ENCODE measurements around the gene PSMB5.
"Not testable (repeated sequence)": the region's sequence is repeated elsewhere in the genome, so short reads cannot be mapped to it uniquely, and the experiment has no call there.

Gene PSMB5

DNA sequence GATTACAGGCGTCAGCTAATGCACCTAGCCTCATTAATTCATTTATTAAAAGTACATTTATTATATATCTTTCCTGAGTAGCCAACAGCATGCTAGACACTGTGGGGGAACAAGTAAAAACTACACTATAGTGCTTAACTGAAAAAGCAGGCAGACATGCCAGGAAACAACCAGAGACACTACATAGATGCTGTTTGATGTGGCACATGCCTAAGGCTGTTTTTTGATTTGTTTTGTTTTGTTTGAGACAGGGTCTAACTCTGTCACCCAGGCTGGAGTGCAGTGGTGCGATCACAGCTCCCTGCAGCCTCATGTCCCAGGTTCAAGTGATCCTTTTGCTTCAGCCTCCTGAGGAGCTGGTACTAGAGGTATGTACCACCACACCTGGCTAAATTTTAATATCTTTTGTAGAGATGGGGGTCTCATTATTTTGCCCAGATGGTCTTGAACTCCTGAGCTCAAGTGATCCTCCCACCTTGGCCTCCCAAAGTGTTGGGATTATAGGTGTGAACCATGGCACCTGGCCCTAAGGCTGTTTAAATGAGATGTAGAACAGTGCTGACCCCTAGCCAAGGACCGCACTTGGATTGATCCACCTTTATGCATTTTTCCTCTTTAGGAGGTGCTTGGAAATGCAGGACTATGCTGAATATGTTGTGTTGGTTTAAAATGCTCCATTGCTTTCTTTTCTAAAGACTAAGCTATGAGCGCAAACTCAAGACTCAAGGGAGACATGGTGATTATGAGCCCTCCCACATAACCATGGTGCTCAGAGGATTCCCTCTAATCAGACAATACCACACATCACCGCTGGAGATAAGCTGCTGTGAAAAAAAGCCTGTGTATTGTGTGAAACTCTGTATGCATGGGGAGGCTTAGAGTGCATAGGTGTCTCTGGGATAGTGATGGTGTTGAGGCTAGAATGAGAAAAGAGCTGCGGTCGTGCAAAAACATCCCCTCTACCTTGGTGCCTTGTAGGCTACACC lies 14.3 kb downstream of the PSMB5 start:
- no CpG with 5 or more reads among the region's 7 CpGs for WGBS (ENCODE audit: extremely low coverage, insufficient coverage, low lambda C conversion rate)
- peak; percentile 86 for DNase-seq
- no peak overlapping the region for H3K4ac ChIP-seq (ENCODE audit: low read depth, low read length)

DNA sequence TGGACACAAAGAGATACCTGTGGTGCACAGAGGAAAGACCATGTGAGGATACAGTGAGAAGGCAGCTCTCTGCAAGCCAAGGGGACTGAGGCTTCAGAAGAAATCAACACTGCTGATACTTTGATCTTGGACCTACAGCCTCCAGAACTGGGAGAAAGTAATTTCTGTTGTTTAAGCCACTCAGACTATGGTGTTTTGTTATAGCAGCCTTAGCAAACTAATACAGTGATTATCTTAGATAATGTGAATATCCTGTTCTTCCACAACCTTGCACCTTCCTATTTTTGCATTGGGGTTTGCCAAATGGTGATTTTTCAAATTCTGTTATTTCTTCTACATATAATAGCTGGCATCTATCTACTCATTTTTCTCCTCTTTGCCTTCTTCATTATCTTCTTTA lies 16.6 kb downstream of the PSMB5 start:
- Histone ChIP-seq H3K79me1 (ENCODE audit: low read length) (no peaks in the 10 kb centered on the region), H4K5ac (ENCODE audit: low read length) (no peak overlapping the region), H3K79me2 (ENCODE audit: control insufficient read depth, insufficient read depth, low read length) (no peaks in the 10 kb centered on the region), H3K4ac (ENCODE audit: low read depth, low read length) (no peak overlapping the region), H3K23ac (ENCODE audit: low read length) (no peak overlapping the region), H2BK120ac (ENCODE audit: low read depth, low read length) (no peak overlapping the region), H3K36me3 (ENCODE audit: control insufficient read depth, insufficient read depth, low read length) (no peaks in the 10 kb centered on the region), H3K27me3 (ENCODE audit: insufficient read depth, low read length, poor library complexity) (no peaks in the 10 kb centered on the region), H2BK15ac (replicated peaks; ENCODE audit: low read depth) (no peak overlapping the region), H3K18ac (ENCODE audit: low read length) (no peak overlapping the region), H4K8ac (ENCODE audit: low read depth, low read length) (no peak overlapping the region), H3K4me3 (ENCODE audit: low read length) (no peak overlapping the region), H3K56ac (ENCODE audit: low read length) (no peak overlapping the region), H3K4me1 (ENCODE audit: control insufficient read depth, low read depth, low read length) (peaks cover 12% of the 10 kb centered on the region), H2BK5ac (ENCODE audit: low read length) (no peak overlapping the region), H3K4me2 (ENCODE audit: low read length) (no peak overlapping the region), H2AK5ac (ENCODE audit: low read length) (no peak overlapping the region), H3K9ac (ENCODE audit: low read length) (no peak overlapping the region), H3K27ac (ENCODE audit: low read depth, low read length) (no peak overlapping the region)
- no peak for DNase-seq

More for the DNA sequence above, 14.3 kb downstream of the PSMB5 start:
- H2BK5ac ChIP-seq (ENCODE audit: low read length): no peak overlapping the region
- no peak overlapping the region for H4K8ac ChIP-seq (ENCODE audit: low read depth, low read length)
- H3K9ac ChIP-seq (ENCODE audit: low read length): no peak overlapping the region
- H3K4me1 ChIP-seq (ENCODE audit: control insufficient read depth, low read depth, low read length): peaks cover 24% of the 10 kb centered on the region
- H3K79me2 ChIP-seq (ENCODE audit: control insufficient read depth, insufficient read depth, low read length): no peaks in the 10 kb centered on the region
- H3K4me3 ChIP-seq (ENCODE audit: low read length): no peak overlapping the region
- no peak overlapping the region for H3K56ac ChIP-seq (ENCODE audit: low read length)
- H3K79me1 ChIP-seq (ENCODE audit: low read length): no peaks in the 10 kb centered on the region
- no peak overlapping the region for H3K4me2 ChIP-seq (ENCODE audit: low read length)
- no peaks in the 10 kb centered on the region for H3K36me3 ChIP-seq (ENCODE audit: control insufficient read depth, insufficient read depth, low read length)
- H4K5ac ChIP-seq (ENCODE audit: low read length): no peak overlapping the region
- no peak overlapping the region for H3K18ac ChIP-seq (ENCODE audit: low read length)
- no peak overlapping the region for H2AK5ac ChIP-seq (ENCODE audit: low read length)
- H2BK120ac ChIP-seq (ENCODE audit: low read depth, low read length): no peak overlapping the region
- no peaks in the 10 kb centered on the region for H3K27me3 ChIP-seq (ENCODE audit: insufficient read depth, low read length, poor library complexity)
- no peak overlapping the region for H2BK15ac ChIP-seq (replicated peaks; ENCODE audit: low read depth)
- no peak overlapping the region for H3K23ac ChIP-seq (ENCODE audit: low read length)
- peak overlapping the region; percentile 25 for H3K27ac ChIP-seq (ENCODE audit: low read depth, low read length)

DNA sequence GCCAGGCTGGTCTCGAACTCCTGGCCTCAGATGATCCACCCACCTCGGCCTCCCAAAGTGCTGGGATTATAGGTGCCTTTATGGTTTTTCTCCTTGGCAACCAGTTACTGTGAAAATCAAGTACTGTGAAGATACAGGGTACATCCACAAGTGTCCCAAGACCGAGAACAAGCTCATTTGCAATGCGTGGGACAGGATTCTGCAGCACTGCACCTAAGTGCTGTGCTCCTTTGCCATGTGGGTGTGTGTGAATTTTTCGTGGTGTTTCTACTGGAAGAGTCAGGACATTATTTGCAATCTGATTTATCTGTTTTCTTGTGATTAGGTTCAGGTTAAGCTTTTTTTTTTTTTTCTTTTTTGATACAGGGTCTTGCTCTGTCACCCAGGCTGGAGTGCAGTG lies 17.6 kb downstream of the PSMB5 start:
- Histone ChIP-seq H3K4ac (ENCODE audit: low read depth, low read length) (no peak overlapping the region), H2AK5ac (ENCODE audit: low read length) (no peak overlapping the region), H3K79me1 (ENCODE audit: low read length) (no peaks in the 10 kb centered on the region), H3K9ac (ENCODE audit: low read length) (no peak overlapping the region), H3K4me2 (ENCODE audit: low read length) (no peak overlapping the region), H4K8ac (ENCODE audit: low read depth, low read length) (no peak overlapping the region), H3K27me3 (ENCODE audit: insufficient read depth, low read length, poor library complexity) (no peaks in the 10 kb centered on the region), H3K79me2 (ENCODE audit: control insufficient read depth, insufficient read depth, low read length) (no peaks in the 10 kb centered on the region), H2BK5ac (ENCODE audit: low read length) (no peak overlapping the region), H3K36me3 (ENCODE audit: control insufficient read depth, insufficient read depth, low read length) (no peaks in the 10 kb centered on the region), H3K4me3 (ENCODE audit: low read length) (no peak overlapping the region), H2BK120ac (ENCODE audit: low read depth, low read length) (no peak overlapping the region), H3K27ac (ENCODE audit: low read depth, low read length) (no peak overlapping the region), H3K4me1 (ENCODE audit: control insufficient read depth, low read depth, low read length) (peaks cover 9% of the 10 kb centered on the region), H2BK15ac (replicated peaks; ENCODE audit: low read depth) (no peak overlapping the region), H3K18ac (ENCODE audit: low read length) (no peak overlapping the region), H3K23ac (ENCODE audit: low read length) (no peak overlapping the region), H4K5ac (ENCODE audit: low read length) (no peak overlapping the region), H3K56ac (ENCODE audit: low read length) (no peak overlapping the region)
- DNase-seq: no peak
- no CpG with 5 or more reads among the region's 5 CpGs for whole genome bisulfite sequencing (ENCODE audit: extremely low coverage, insufficient coverage, low lambda C conversion rate)

DNA sequence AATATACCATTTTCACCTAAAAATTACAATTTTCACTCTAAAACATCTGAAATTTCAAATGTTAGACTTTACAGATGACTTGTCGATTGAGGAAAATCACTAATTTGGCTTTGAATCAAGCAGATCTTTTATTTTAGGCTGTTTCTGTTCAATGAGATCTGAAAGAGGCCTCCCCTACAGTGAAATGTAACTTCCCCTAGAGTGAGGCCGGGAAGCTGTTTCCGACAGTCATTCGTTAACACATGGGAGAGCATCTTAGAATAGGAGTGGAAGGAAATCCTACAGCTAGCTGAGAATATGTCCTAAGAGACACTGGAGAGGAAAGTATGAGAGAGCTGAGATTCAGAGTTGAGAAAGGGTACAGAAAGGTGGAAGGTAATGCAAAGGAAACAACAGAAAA lies 19.1 kb downstream of the PSMB5 start:
- no CpG with 5 or more reads among the region's 4 CpGs for WGBS (ENCODE audit: extremely low coverage, insufficient coverage, low lambda C conversion rate)
- no peak overlapping the region for H4K5ac ChIP-seq (ENCODE audit: low read length)

DNA sequence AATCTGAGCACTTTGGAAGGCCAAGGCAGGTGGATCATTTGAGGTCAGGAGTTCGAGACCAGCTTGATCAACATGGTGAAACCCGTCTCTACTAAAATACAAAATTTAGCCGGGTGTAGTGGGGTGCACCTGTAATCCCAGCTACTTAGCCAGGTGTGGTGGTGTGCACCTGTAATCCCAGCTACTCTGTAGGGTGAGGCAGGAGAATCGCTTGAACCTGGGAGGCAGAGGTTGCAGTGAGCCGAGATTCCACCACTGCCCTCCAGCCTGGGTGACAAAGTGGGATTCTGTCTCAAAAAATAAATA lies 21.0 kb downstream of the PSMB5 start:
- WGBS (ENCODE audit: extremely low coverage, insufficient coverage, low lambda C conversion rate): no CpG with 5 or more reads among the region's 5 CpGs
- not testable (repeated sequence) for H2AK5ac ChIP-seq (ENCODE audit: low read length)

More for the DNA sequence above, 19.1 kb downstream of the PSMB5 start:
- Histone ChIP-seq H2BK120ac (ENCODE audit: low read depth, low read length) (no peak overlapping the region), H3K9ac (ENCODE audit: low read length) (no peak overlapping the region), H3K23ac (ENCODE audit: low read length) (no peak overlapping the region), H3K4me3 (ENCODE audit: low read length) (no peak overlapping the region), H3K79me2 (ENCODE audit: control insufficient read depth, insufficient read depth, low read length) (no peaks in the 10 kb centered on the region), H3K4me1 (ENCODE audit: control insufficient read depth, low read depth, low read length) (peaks cover 2% of the 10 kb centered on the region), H3K4ac (ENCODE audit: low read depth, low read length) (no peak overlapping the region), H3K79me1 (ENCODE audit: low read length) (no peaks in the 10 kb centered on the region), H3K27me3 (ENCODE audit: insufficient read depth, low read length, poor library complexity) (no peaks in the 10 kb centered on the region), H3K18ac (ENCODE audit: low read length) (no peak overlapping the region), H3K4me2 (ENCODE audit: low read length) (no peak overlapping the region), H2BK5ac (ENCODE audit: low read length) (no peak overlapping the region), H4K8ac (ENCODE audit: low read depth, low read length) (no peak overlapping the region), H3K36me3 (ENCODE audit: control insufficient read depth, insufficient read depth, low read length) (no peaks in the 10 kb centered on the region), H3K56ac (ENCODE audit: low read length) (no peak overlapping the region), H2BK15ac (replicated peaks; ENCODE audit: low read depth) (no peak overlapping the region), H2AK5ac (ENCODE audit: low read length) (peak overlapping the region; percentile 82), H3K27ac (ENCODE audit: low read depth, low read length) (no peak overlapping the region)
- no peak for DNase-seq

More for the DNA sequence above, 21.0 kb downstream of the PSMB5 start:
- H4K8ac ChIP-seq (ENCODE audit: low read depth, low read length); H3K4me2 ChIP-seq (ENCODE audit: low read length); DNase-seq; H3K79me2 ChIP-seq (ENCODE audit: control insufficient read depth, insufficient read depth, low read length); H3K56ac ChIP-seq (ENCODE audit: low read length); H3K36me3 ChIP-seq (ENCODE audit: control insufficient read depth, insufficient read depth, low read length); H3K9ac ChIP-seq (ENCODE audit: low read length); H3K4me1 ChIP-seq (ENCODE audit: control insufficient read depth, low read depth, low read length); H3K79me1 ChIP-seq (ENCODE audit: low read length); H3K18ac ChIP-seq (ENCODE audit: low read length); H2BK5ac ChIP-seq (ENCODE audit: low read length); H3K23ac ChIP-seq (ENCODE audit: low read length); H3K4me3 ChIP-seq (ENCODE audit: low read length); H3K27ac ChIP-seq (ENCODE audit: low read depth, low read length); H2BK120ac ChIP-seq (ENCODE audit: low read depth, low read length); H3K27me3 ChIP-seq (ENCODE audit: insufficient read depth, low read length, poor library complexity); H3K4ac ChIP-seq (ENCODE audit: low read depth, low read length); H4K5ac ChIP-seq (ENCODE audit: low read length); H2BK15ac ChIP-seq (replicated peaks; ENCODE audit: low read depth): not testable (repeated sequence)
